Ectodermal cell (in vitro differentiated cells): ENCODE measurements around the gene PDLIM7.

Source experiments
- H3K27ac ChIP-seq: 2 replicates; pipeline ENCODE4 v1.7.0; 2013; ENCODE audit warnings: mild to moderate bottlenecking, low read depth, low read length; ENCODE audit not compliant: insufficient read depth, poor library complexity, severe bottlenecking
- H3K27me3 ChIP-seq: 2 replicates; pipeline ENCODE4 v1.7.0; 2013; ENCODE audit warnings: mild to moderate bottlenecking, low read length; ENCODE audit not compliant: insufficient read depth, control insufficient read depth, poor library complexity, severe bottlenecking
- H3K36me3 ChIP-seq: one replicate; pipeline ENCODE4 v1.7.0; 2013; ENCODE audit warnings: low read length; ENCODE audit not compliant: control insufficient read depth, insufficient read depth
- H3K4me1 ChIP-seq: one replicate; pipeline ENCODE4 v1.7.0; 2013; ENCODE audit warnings: low read length; ENCODE audit not compliant: control insufficient read depth, insufficient read depth
- H3K4me3 ChIP-seq: 2 replicates; pipeline ENCODE4 v1.7.0; 2013; ENCODE audit warnings: low read depth, low read length, control low read depth; ENCODE audit not compliant: insufficient read depth
- H3K9me3 ChIP-seq: 2 replicates; pipeline ENCODE4 v1.7.0; 2013; ENCODE audit warnings: mild to moderate bottlenecking, low read length, moderate library complexity; ENCODE audit not compliant: control insufficient read depth
- WGBS, 2 experiments: methylation state at CpG; one replicate each; pipeline ENCODE4 v1.1.7; 2013; ENCODE audit warnings: missing lambda C conversion rate in 2 of 2; 5-methylcytosine and 5-hydroxymethylcytosine counted together

The PDLIM7 gene

DNA sequence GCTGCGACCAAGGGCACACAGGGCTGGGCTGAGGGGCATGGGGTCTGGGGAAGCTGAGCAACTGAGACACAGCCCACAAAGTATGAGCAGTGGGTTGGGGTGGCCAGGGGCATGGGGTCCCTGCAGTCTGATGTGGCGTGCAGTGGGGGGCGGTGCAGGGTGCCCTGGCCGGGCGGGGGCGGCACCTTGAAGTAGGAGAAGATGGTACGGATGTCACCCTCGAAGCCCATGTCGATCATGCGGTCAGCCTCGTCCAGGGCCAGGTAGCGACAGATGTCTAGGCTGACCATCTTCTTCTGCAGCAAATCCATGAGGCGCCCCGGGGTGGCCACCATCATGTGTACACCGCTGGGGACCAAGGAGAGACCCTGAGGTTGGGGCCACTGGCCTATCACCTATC, 16.1 kb upstream of the PDLIM7 start:
- Histone ChIP-seq H3K4me1 (peaks cover 12% of the 10 kb centered on the region), H3K27ac (no peak overlapping the region), H3K4me3 (no peak overlapping the region), H3K36me3 (peaks cover 33% of the 10 kb centered on the region), H3K9me3 (no peaks in the 10 kb centered on the region), H3K27me3 (no peaks in the 10 kb centered on the region)
- WGBS, 2 experiments = 96% methylated on average over 15 of the region's 15 CpGs

GRCh38 chr5:177512736-177513380, 15.5 kb upstream of the PDLIM7 start:
- Histone ChIP-seq H3K36me3 (peaks cover 33% of the 10 kb centered on the region), H3K4me1 (peaks cover 12% of the 10 kb centered on the region), H3K9me3 (no peaks in the 10 kb centered on the region), H3K4me3 (no peak overlapping the region), H3K27ac (no peak overlapping the region), H3K27me3 (no peaks in the 10 kb centered on the region)
- 91 to 93% methylated on average over 16 of the region's 16 CpGs for WGBS, 2 experiments

GRCh38 chr5:177511796-177512675, 14.6 kb upstream of the PDLIM7 start:
- Histone ChIP-seq H3K27ac (no peak overlapping the region), H3K9me3 (no peaks in the 10 kb centered on the region), H3K36me3 (peaks cover 33% of the 10 kb centered on the region), H3K4me1 (peaks cover 12% of the 10 kb centered on the region), H3K27me3 (no peaks in the 10 kb centered on the region), H3K4me3 (no peak overlapping the region)
- WGBS, 2 experiments = 95 to 96% methylated on average over 34 of the region's 34 CpGs

DNA sequence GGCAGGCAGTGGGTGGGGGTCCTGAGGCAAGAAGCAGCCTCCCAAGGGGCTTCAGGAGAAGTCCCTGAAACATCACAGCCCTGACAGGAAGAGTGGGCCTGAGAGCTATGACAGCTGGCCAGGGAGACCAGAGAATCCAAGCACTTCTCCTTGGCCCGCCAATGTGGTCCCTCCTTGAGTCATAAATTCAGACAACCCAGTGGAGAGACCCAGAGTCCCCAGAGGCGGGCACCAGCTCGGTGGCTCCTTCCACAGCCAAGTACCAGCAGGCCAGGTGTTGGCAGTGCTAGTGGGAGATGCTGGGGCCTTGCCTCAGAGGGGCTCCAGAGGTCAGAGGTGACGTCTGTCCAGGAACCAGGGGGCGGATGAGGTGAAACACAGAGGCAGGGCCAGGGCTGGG, 13.8 kb upstream of the PDLIM7 start:
- Histone ChIP-seq H3K4me3 (no peak overlapping the region), H3K27ac (no peak overlapping the region), H3K4me1 (peaks cover 12% of the 10 kb centered on the region), H3K36me3 (peaks cover 33% of the 10 kb centered on the region), H3K9me3 (no peaks in the 10 kb centered on the region), H3K27me3 (no peaks in the 10 kb centered on the region)
- 94 to 95% methylated on average over 5 of the region's 5 CpGs for WGBS, 2 experiments

DNA sequence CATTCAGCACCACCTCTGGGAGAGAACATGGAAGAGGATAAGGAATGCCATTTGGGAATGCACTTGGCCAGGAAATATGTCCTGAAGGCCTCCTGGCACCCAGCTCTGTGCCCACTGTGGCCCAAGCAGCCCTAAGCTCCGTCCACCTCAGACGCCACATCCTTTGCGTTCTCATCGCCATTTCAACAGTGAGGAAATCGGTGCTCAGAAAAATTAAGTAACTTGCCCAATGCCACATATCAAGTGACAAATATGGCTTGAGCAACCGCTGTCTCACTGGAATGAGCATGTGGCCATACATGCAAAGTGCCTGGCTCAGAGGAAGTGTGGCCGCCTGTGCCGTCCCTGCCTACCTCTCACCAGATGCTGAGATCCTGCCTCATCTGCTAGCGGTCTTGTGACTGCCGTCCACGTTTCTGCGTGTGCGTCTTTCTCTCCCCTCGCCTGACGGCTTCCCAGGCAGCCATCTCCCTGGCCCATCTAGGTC, 13.2 kb upstream of the PDLIM7 start:
- Histone ChIP-seq H3K27me3 (no peaks in the 10 kb centered on the region), H3K4me1 (peaks cover 7% of the 10 kb centered on the region), H3K36me3 (peaks cover 33% of the 10 kb centered on the region), H3K9me3 (no peaks in the 10 kb centered on the region), H3K27ac (no peak overlapping the region), H3K4me3 (no peak overlapping the region)
- 95 to 96% methylated on average over 15 of the region's 15 CpGs for WGBS, 2 experiments

GRCh38 chr5:177509991-177510566, 12.7 kb upstream of the PDLIM7 start:
- 86 to 90% methylated on average over 11 of the region's 11 CpGs for WGBS, 2 experiments
- H3K4me1 ChIP-seq = peaks cover 7% of the 10 kb centered on the region
- no peaks in the 10 kb centered on the region for H3K9me3 ChIP-seq
- H3K4me3 ChIP-seq = no peak overlapping the region
- no peaks in the 10 kb centered on the region for H3K27me3 ChIP-seq
- H3K36me3 ChIP-seq = peaks cover 29% of the 10 kb centered on the region
- H3K27ac ChIP-seq = no peak overlapping the region

GRCh38 chr5:177509381-177509951, 12.1 kb upstream of the PDLIM7 start, which contains the start of gene DOK3:
TSS of gene DOK3 (minus strand) at chr5:177509826. CDS start at chr5:177509540, 286 bp downstream.
- H3K27me3 ChIP-seq = no peaks in the 10 kb centered on the region
- no peak within 1 kb of the TSS for H3K27ac ChIP-seq
- no peak within 1 kb of the TSS for H3K4me3 ChIP-seq
- peaks cover 24% of the 10 kb centered on the region for H3K36me3 ChIP-seq
- no peaks in the 10 kb centered on the region for H3K9me3 ChIP-seq
- 72 to 74% methylated on average over 20 of the region's 20 CpGs for WGBS, 2 experiments
- H3K4me1 ChIP-seq = peaks cover 7% of the 10 kb centered on the region

DNA sequence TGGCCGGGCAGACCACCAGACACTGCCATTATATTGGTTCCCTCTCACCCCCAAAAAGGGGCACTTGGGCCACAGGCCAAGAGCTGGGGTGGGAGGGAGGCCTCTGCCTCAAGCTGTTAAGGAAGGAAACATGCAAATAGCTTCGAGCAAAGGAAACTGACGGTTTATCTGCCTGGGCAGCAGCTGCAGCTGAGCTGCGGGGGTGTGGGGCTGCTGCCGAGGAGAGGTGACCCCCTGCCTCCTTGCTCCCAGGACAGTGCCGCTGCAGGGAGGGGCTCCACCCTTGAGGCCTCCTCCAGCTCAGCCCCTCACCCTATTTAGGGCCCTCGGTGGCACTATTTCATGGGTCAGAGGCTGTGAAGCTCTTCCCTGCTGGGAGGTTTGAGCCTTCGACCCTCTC, 11.4 kb upstream of the PDLIM7 start:
- 72 to 78% methylated on average over 8 of the region's 8 CpGs for WGBS, 2 experiments
- Histone ChIP-seq H3K36me3 (peaks cover 18% of the 10 kb centered on the region), H3K4me1 (peaks cover 7% of the 10 kb centered on the region), H3K27ac (no peak overlapping the region), H3K9me3 (no peaks in the 10 kb centered on the region), H3K27me3 (no peaks in the 10 kb centered on the region), H3K4me3 (no peak overlapping the region)

DNA sequence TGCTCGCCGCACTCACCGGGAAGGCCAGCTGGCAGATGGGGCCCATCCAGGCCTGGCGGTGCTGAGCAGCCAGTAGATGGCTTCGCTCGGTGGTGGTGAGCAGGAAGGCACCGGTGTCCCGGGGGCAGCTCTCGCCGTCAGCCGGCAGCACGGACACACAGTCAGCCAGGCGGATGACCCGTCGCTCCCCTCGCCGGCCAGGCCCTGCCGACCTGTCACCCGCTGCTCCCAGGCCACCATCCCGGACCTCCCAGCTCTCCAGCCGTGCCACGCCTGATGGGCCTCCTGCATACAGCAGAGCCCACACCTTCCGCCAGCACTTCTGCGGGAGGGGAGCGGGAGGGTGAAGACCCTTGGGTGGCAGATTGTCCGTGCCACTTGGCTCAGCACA, 10.8 kb upstream of the PDLIM7 start:
- Histone ChIP-seq H3K27ac (no peak overlapping the region), H3K27me3 (no peaks in the 10 kb centered on the region), H3K9me3 (no peaks in the 10 kb centered on the region), H3K4me3 (no peak overlapping the region), H3K36me3 (peaks cover 12% of the 10 kb centered on the region), H3K4me1 (peaks cover 7% of the 10 kb centered on the region)
- 94 to 95% methylated on average over 26 of the region's 26 CpGs for WGBS, 2 experiments
